GM12891 (cell line): ENCODE data around the gene SCG5.

Source experiments
- DNase-seq: peaks from one replicate; pipeline ENCODE4 v3.0.0; 2011; ENCODE audit warnings: low spot score; ENCODE audit not compliant: insufficient read length
- FAIRE-seq: peaks from 2 replicates; lab custom pipeline; 2011; peaks lifted over from hg19 to GRCh38; lab: Jason Lieb, UNC
- PAX5 ChIP-seq: IDR thresholded peaks from 2 replicates; pipeline ENCODE4 v1.6.1; 2011; ENCODE audit warnings: low read length, moderate library complexity, mild to moderate bottlenecking; ENCODE audit not compliant: insufficient read depth, severe bottlenecking
- POLR2A ChIP-seq: IDR thresholded peaks from 2 replicates; pipeline ENCODE4 v1.6.1; 2011; ENCODE audit warnings: low read depth, low read length, control low read depth
- POLR2AphosphoS5 ChIP-seq: IDR thresholded peaks from 2 replicates; pipeline ENCODE4 v1.6.1; 2011; ENCODE audit warnings: low read depth, low read length, control low read depth
- POU2F2 ChIP-seq: IDR thresholded peaks from 2 replicates; pipeline ENCODE4 v1.6.1; 2011; ENCODE audit warnings: low read depth, mild to moderate bottlenecking, control low read depth, low read length, moderate library complexity
- SPI1 ChIP-seq: IDR thresholded peaks from 2 replicates; pipeline ENCODE4 v1.6.1; 2011; ENCODE audit warnings: low read depth, low read length, control low read depth
- TAF1 ChIP-seq: IDR thresholded peaks from 2 replicates; pipeline ENCODE4 v1.6.1; 2011; ENCODE audit warnings: low read depth, low read length, control low read depth

SCG5 gene

GRCh38 chr15:32675466-32675865 lies 34.0 kb downstream of the SCG5 start:
- TF ChIP-seq POLR2A = no peak
- TF ChIP-seq TAF1 = no peak
- DNase-seq (no peak), FAIRE-seq (no peak)

DNA sequence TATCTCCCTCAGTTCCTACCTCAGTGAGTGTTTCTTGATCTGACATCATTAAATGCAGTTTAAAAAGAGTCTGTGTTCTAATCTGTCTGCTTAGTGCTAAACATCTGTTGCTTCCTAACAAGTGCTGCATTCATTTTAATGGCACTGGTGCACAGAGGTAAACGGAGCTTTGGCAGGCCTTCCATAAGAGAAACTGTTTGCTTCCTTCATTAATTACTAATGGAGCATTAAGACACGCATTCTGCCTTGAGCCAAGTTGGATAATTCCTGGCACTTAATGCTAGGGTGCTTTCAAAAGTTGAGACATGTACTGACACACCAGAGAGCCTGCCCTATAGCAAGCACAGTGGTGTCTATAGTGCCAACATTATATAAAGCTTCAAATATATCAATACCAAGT lies 34.7 kb downstream of the SCG5 start:
- FAIRE-seq (no peak), DNase-seq (no peak)
- TF ChIP-seq TAF1 = no peak
- TF ChIP-seq POLR2A = no peak
- TF ChIP-seq POU2F2 = no peak
- TF ChIP-seq PAX5 = no peak
- no peak for TF ChIP-seq POLR2AphosphoS5
- TF ChIP-seq SPI1 = no peak

GRCh38 chr15:32677238-32677750 lies 35.8 kb downstream of the SCG5 start:
- DNase-seq (no peak), FAIRE-seq (no peak)
- TF ChIP-seq POLR2A (no peak), POU2F2 (no peak), PAX5 (no peak), TAF1 (no peak), SPI1 (no peak), POLR2AphosphoS5 (no peak)

GRCh38 chr15:32679298-32679690 lies 37.8 kb downstream of the SCG5 start:
- TF ChIP-seq POLR2A = no peak
- no peak for TF ChIP-seq SPI1
- no peak for TF ChIP-seq POLR2AphosphoS5
- no peak for TF ChIP-seq PAX5
- TF ChIP-seq POU2F2 = no peak
- TF ChIP-seq TAF1 = no peak
- DNase-seq (no peak), FAIRE-seq (no peak)

GRCh38 chr15:32682569-32682968 lies 41.1 kb downstream of the SCG5 start:
- DNase-seq = no peak
- TF ChIP-seq POU2F2 = no peak
- no peak for TF ChIP-seq POLR2AphosphoS5
- no peak for TF ChIP-seq PAX5
- no peak for TF ChIP-seq SPI1
- TF ChIP-seq POLR2A = no peak
- no peak for TF ChIP-seq TAF1
- no peak for FAIRE-seq

DNA sequence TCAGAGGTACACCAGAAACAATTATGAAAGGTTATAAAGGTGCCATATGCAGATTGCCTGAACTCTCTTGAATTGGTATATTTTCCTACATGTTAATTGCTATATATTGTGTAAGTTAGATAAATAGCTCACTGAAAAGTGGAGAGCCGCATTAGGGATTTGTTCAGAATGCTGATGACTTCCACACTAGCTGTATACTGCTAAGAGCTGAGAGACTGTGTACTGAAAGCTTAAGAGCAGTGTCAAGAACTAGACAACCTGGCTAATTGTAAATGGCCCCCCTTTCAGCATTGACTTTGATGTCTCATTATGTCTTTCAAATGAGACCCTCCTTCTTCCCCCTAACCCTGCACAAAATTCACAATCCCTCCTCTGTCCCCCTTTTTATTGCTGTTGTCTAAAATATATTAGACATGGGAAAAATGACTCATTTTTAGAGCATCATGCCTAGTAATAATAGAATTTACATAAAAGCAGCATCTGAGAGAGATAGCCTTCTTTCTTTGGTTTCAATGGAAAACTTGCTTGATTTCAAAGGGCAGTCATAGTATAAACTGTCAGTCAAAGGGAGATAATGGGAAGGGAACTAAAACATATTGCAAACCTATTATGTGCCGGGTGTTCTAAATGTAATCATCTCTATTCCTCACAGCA lies 41.6 kb downstream of the SCG5 start:
- no peak for FAIRE-seq
- no peak for DNase-seq
- TF ChIP-seq SPI1 = no peak
- TF ChIP-seq TAF1 = no peak
- TF ChIP-seq POU2F2 = no peak
- no peak for TF ChIP-seq POLR2AphosphoS5
- TF ChIP-seq POLR2A = no peak
- TF ChIP-seq PAX5 = no peak

- TF ChIP-seq SPI1 (peak; percentile 34; the same call in 1 of the 2 replicates), TAF1 (no peak)
- DNase-seq (no peak), FAIRE-seq (no peak)
Measured at GRCh38 chr15:32683906-32684584, 42.5 kb downstream of the SCG5 start.

DNA sequence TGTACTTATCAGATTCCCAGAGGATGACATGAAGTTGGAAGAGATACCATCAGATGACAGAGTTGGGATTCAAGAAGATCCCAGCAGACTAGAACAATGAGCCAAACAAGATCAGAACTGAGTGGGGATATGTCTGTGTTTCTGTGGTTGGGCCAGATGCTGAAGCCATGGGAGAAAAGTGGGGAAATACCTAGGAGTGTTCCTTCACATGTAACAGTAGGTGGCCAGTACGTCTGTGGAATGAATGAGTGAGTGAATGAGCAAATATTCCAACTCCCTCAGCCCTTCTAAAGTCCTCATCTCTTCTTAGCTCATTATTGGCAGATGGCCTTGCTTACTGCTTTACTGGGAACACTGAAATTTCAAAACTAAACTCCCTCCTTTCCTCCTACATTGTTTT lies 44.1 kb downstream of the SCG5 start:
- no peak for DNase-seq
- no peak for FAIRE-seq
- TF ChIP-seq PAX5 (no peak), POU2F2 (no peak), TAF1 (no peak), POLR2AphosphoS5 (no peak), SPI1 (no peak), POLR2A (no peak)

- no peak for TF ChIP-seq TAF1
- TF ChIP-seq POU2F2 = no peak
- TF ChIP-seq POLR2AphosphoS5 = no peak
- TF ChIP-seq PAX5 = no peak
- TF ChIP-seq POLR2A = no peak
- DNase-seq (no peak), FAIRE-seq (no peak)
Measured at GRCh38 chr15:32687556-32687955, 46.0 kb downstream of the SCG5 start.

DNA sequence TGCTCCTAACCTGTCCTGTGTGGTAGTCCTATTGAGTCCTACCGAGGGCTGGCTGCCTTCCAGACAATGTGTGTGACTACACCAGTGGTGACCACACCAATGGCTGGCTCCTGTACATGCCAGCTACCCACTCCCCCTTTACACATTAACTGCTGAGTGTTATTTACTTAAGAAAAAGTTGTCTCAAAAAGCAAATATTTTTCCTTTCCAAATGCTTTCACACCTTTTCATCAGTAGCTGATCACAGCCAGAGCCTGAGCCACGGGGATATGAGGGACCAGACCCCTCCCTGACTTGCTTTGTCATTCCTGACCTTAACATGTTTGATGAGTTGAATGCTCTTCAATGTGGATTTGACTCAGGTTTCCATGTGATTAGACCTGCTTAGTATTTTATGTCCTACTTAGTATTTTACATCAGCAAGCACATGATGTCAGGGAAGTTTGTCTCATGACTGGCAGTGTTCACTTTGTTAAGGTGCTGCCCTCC lies 46.7 kb downstream of the SCG5 start:
- no peak for FAIRE-seq

More for the DNA sequence above, 46.7 kb downstream of the SCG5 start:
- TF ChIP-seq SPI1 (no peak), PAX5 (no peak), POLR2A (no peak), POLR2AphosphoS5 (no peak), TAF1 (no peak), POU2F2 (no peak)
- no peak for DNase-seq
